HEK293 (cell line): ENCODE data around the gene R3HDM2.

Experiments used
- CTCF ChIA-PET: fragments of 350-600 bp; formaldehyde crosslinking; extraction: SDS; loops from one replicate; lab custom pipeline; 2021; ENCODE audit warnings: antibody characterized with exemption; lab: Yijun Ruan, JAX
- POLR2A ChIA-PET: fragments of 300-600 bp; formaldehyde crosslinking; extraction: SDS; loops from one replicate; lab custom pipeline; 2020; ENCODE audit warnings: antibody characterized with exemption, inconsistent platforms; lab: Yijun Ruan, JAX
- H3K27ac ChIP-seq: fragments of 200-500 bp; sonication (Bioruptor generic); 2 replicates; pipeline ENCODE4 v1.5.1; 2014; ENCODE audit warnings: low read depth, low read length, control low read depth, inconsistent platforms; ENCODE audit errors: extremely low read depth
- H3K36me3 ChIP-seq, 2 experiments: fragments of 200-500 bp in 1 of 2; sonication (Bioruptor generic) in 1 of 2; 1 replicate in 1 of 2; 2 replicates in 1 of 2; pipeline ENCODE4 v1.5.1; 2014 to 2017; ENCODE audit warnings: inconsistent platforms in 2 of 2, low read length in 2 of 2; ENCODE audit not compliant: control insufficient read depth in 2 of 2, insufficient read depth in 1 of 2
- H3K4me1 ChIP-seq: fragments of 200-500 bp; sonication (Bioruptor generic); 2 replicates; pipeline ENCODE4 v1.5.1; 2014; ENCODE audit warnings: mild to moderate bottlenecking, low read length, inconsistent platforms; ENCODE audit not compliant: control insufficient read depth, insufficient read depth
- H3K4me3 ChIP-seq: 2 replicates; pipeline ENCODE4 v1.5.1; 2011; ENCODE audit warnings: low read depth, mild to moderate bottlenecking, control low read depth, low read length, moderate library complexity
- H3K9me3 ChIP-seq: fragments of 200-500 bp; sonication (Bioruptor generic); 2 replicates; pipeline ENCODE4 v1.5.1; 2014; ENCODE audit warnings: low read depth, low read length, inconsistent platforms; ENCODE audit not compliant: control insufficient read depth, insufficient read depth
- GLI2 ChIP-seq: fragments of 450-650 bp; formaldehyde crosslinking; IDR thresholded peaks from 2 replicates; pipeline ENCODE4; 2017; ENCODE audit warnings: missing biosample characterization, missing genetic modification characterization, low read depth, borderline replicate concordance
- KLF1 ChIP-seq: fragments of 450-650 bp; formaldehyde crosslinking; IDR thresholded peaks from 2 replicates; pipeline ENCODE4 v1.5.1; 2016; ENCODE audit warnings: missing biosample characterization, missing genetic modification characterization
- YY2 ChIP-seq: fragments of 450-650 bp; formaldehyde crosslinking; IDR thresholded peaks from 2 replicates; pipeline ENCODE4 v1.5.1; 2016; ENCODE audit warnings: missing biosample characterization, missing genetic modification characterization
- ZBTB1 ChIP-seq: fragments of 450-650 bp; formaldehyde crosslinking; IDR thresholded peaks from 2 replicates; pipeline ENCODE4 v1.5.1; 2016; ENCODE audit warnings: missing biosample characterization, missing genetic modification characterization
- ZBTB48 ChIP-seq: fragments of 450-650 bp; formaldehyde crosslinking; IDR thresholded peaks from 2 replicates; pipeline ENCODE4 v1.5.1; 2016; ENCODE audit warnings: missing biosample characterization, missing genetic modification characterization
- ZNF169 ChIP-seq: fragments of 450-650 bp; formaldehyde crosslinking; IDR thresholded peaks from 2 replicates; pipeline ENCODE4 v1.5.1; 2016; ENCODE audit warnings: missing biosample characterization, missing genetic modification characterization
- ZNF2 ChIP-seq: fragments of 450-650 bp; formaldehyde crosslinking; IDR thresholded peaks from 2 replicates; pipeline ENCODE4 v1.5.1; 2016; ENCODE audit warnings: missing biosample characterization, missing genetic modification characterization
- ZNF24 ChIP-seq: fragments of 450-650 bp; formaldehyde crosslinking; IDR thresholded peaks from 2 replicates; pipeline ENCODE4 v1.5.1; 2016; ENCODE audit warnings: missing biosample characterization, missing genetic modification characterization
- ZNF248 ChIP-seq: fragments of 450-650 bp; formaldehyde crosslinking; IDR thresholded peaks from 2 replicates; pipeline ENCODE4 v1.5.1; 2017; ENCODE audit warnings: missing biosample characterization, missing genetic modification characterization
- ZNF529 ChIP-seq: fragments of 450-650 bp; formaldehyde crosslinking; IDR thresholded peaks from 2 replicates; pipeline ENCODE4 v1.5.1; 2017; ENCODE audit warnings: missing genetic modification characterization, missing biosample characterization; ENCODE audit not compliant: insufficient replicate concordance
- ZNF548 ChIP-seq: fragments of 450-650 bp; formaldehyde crosslinking; IDR thresholded peaks from 2 replicates; pipeline ENCODE4 v1.5.1; 2016; ENCODE audit warnings: missing biosample characterization, missing genetic modification characterization
- ZNF558 ChIP-seq: fragments of 450-650 bp; formaldehyde crosslinking; IDR thresholded peaks from 2 replicates; pipeline ENCODE4 v1.5.1; 2016; ENCODE audit warnings: missing biosample characterization, missing genetic modification characterization
- ZNF621 ChIP-seq: fragments of 450-650 bp; formaldehyde crosslinking; IDR thresholded peaks from 2 replicates; pipeline ENCODE4 v1.5.1; 2017; ENCODE audit warnings: missing biosample characterization, missing genetic modification characterization
- ZNF624 ChIP-seq: fragments of 450-650 bp; formaldehyde crosslinking; IDR thresholded peaks from 2 replicates; pipeline ENCODE4 v1.5.1; 2017; ENCODE audit warnings: missing biosample characterization, missing genetic modification characterization
- ZXDB ChIP-seq: fragments of 450-650 bp; formaldehyde crosslinking; IDR thresholded peaks from 2 replicates; pipeline ENCODE4 v1.5.1; 2016; ENCODE audit warnings: missing biosample characterization, missing genetic modification characterization
- TF ChIP-seq, protein P1 (sequence below): fragments of 450-650 bp; formaldehyde crosslinking; IDR thresholded peaks from 2 replicates; pipeline ENCODE4 v1.5.1; 2017; ENCODE audit warnings: missing biosample characterization, missing genetic modification characterization
- TF ChIP-seq, protein P2 (sequence below): fragments of 450-650 bp; formaldehyde crosslinking; IDR thresholded peaks from 2 replicates; pipeline ENCODE4 v1.5.1; 2016; ENCODE audit warnings: missing biosample characterization, missing genetic modification characterization
- TF ChIP-seq, protein P3 (sequence below): fragments of 450-650 bp; formaldehyde crosslinking; IDR thresholded peaks from 2 replicates; pipeline ENCODE4 v1.5.1; 2016; ENCODE audit warnings: missing biosample characterization, missing genetic modification characterization
- TF ChIP-seq, protein P4 (sequence below): fragments of 450-650 bp; formaldehyde crosslinking; IDR thresholded peaks from 2 replicates; pipeline ENCODE4 v1.5.1; 2016; ENCODE audit warnings: missing biosample characterization, missing genetic modification characterization

R3HDM2 gene

DNA sequence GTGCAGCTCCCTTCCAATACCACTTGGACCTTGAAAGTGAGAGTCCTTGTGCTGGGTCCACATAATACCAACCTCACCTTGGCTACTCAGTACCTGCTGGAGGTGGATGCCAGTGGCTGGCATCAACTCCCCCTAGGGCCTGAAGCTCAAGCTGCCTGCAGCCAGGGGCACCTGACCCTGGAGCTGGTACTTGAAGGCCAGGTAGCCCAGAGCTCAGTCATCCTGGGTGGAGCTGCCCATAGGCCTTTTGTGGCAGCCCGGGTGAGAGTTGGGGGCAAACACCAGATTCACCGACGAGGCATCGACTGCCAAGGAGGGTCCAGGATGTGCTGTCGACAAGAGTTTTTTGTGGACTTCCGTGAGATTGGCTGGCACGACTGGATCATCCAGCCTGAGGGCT is 18.5 kb upstream of the R3HDM2 start (continued):
- TF ChIP-seq, protein P1, sequence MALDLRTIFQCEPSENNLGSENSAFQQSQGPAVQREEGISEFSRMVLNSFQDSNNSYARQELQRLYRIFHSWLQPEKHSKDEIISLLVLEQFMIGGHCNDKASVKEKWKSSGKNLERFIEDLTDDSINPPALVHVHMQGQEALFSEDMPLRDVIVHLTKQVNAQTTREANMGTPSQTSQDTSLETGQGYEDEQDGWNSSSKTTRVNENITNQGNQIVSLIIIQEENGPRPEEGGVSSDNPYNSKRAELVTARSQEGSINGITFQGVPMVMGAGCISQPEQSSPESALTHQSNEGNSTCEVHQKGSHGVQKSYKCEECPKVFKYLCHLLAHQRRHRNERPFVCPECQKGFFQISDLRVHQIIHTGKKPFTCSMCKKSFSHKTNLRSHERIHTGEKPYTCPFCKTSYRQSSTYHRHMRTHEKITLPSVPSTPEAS (tag by site-specific recombination): no peak
- TF ChIP-seq KLF1 (tag by site-specific recombination) (no peak), ZXDB (tag by site-specific recombination) (no peak), ZNF248 (tag by site-specific recombination) (no peak), ZNF2 (tag by site-specific recombination) (no peak)
- TF ChIP-seq, protein P2, sequence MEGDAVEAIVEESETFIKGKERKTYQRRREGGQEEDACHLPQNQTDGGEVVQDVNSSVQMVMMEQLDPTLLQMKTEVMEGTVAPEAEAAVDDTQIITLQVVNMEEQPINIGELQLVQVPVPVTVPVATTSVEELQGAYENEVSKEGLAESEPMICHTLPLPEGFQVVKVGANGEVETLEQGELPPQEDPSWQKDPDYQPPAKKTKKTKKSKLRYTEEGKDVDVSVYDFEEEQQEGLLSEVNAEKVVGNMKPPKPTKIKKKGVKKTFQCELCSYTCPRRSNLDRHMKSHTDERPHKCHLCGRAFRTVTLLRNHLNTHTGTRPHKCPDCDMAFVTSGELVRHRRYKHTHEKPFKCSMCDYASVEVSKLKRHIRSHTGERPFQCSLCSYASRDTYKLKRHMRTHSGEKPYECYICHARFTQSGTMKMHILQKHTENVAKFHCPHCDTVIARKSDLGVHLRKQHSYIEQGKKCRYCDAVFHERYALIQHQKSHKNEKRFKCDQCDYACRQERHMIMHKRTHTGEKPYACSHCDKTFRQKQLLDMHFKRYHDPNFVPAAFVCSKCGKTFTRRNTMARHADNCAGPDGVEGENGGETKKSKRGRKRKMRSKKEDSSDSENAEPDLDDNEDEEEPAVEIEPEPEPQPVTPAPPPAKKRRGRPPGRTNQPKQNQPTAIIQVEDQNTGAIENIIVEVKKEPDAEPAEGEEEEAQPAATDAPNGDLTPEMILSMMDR (tag by site-specific recombination): no peak

DNA sequence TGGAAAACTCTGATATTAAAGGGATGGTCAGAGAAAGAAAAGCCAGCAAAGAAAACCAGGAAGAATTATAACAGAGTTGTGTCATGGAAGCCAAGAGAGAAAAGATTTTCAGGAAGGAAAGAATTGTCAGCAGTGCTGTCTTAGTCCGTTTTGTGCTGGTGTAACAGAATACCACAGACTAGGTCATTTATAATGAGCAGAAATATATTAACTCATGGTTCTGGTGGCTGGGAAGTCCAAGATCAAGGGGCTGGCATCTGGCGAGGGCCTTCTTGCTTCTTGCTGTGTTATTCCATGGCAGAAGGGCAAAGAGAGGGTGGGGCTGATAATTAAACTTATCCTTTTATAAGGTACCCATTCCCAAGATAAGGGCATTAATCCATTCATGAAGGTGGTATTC is 17.8 kb upstream of the R3HDM2 start:
- Histone ChIP-seq H3K4me3 (no peak overlapping the region), H3K9me3 (no peaks in the 10 kb centered on the region), H3K36me3 (no peaks in the 10 kb centered on the region), H3K27ac (no peak overlapping the region), H3K4me1 (0 out of 2 replicates have a peak, but pooled peaks cover 3% of the 10 kb centered on the region)
- POLR2A ChIA-PET: no interaction called here
- CTCF ChIA-PET: interaction anchor here (0.6 to 9.7 kb wide), 6 partner anchors 10 to 234 kb away, joined by 3 to 219 read pairs (median 4); partner anchors contain the start of gene GLI1
- TF ChIP-seq ZBTB1 (no peak), ZNF24 (tag by site-specific recombination) (no peak), ZNF558 (tag by site-specific recombination) (no peak), ZNF169 (tag by site-specific recombination) (no peak), ZBTB48 (no peak), GLI2 (no peak), ZNF624 (tag by site-specific recombination) (no peak), ZNF548 (tag by site-specific recombination) (no peak), ZNF529 (no peak), ZNF621 (tag by site-specific recombination) (no peak), YY2 (tag by site-specific recombination) (no peak)
- TF ChIP-seq, protein P3, sequence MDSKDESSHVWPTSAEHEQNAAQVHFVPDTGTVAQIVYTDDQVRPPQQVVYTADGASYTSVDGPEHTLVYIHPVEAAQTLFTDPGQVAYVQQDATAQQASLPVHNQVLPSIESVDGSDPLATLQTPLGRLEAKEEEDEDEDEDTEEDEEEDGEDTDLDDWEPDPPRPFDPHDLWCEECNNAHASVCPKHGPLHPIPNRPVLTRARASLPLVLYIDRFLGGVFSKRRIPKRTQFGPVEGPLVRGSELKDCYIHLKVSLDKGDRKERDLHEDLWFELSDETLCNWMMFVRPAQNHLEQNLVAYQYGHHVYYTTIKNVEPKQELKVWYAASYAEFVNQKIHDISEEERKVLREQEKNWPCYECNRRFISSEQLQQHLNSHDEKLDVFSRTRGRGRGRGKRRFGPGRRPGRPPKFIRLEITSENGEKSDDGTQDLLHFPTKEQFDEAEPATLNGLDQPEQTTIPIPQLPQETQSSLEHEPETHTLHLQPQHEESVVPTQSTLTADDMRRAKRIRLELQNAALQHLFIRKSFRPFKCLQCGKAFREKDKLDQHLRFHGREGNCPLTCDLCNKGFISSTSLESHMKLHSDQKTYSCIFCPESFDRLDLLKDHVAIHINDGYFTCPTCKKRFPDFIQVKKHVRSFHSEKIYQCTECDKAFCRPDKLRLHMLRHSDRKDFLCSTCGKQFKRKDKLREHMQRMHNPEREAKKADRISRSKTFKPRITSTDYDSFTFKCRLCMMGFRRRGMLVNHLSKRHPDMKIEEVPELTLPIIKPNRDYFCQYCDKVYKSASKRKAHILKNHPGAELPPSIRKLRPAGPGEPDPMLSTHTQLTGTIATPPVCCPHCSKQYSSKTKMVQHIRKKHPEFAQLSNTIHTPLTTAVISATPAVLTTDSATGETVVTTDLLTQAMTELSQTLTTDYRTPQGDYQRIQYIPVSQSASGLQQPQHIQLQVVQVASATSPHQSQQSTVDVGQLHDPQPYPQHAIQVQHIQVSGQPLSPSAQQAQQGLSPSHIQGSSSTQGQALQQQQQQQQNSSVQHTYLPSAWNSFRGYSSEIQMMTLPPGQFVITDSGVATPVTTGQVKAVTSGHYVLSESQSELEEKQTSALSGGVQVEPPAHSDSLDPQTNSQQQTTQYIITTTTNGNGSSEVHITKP: no peak
- TF ChIP-seq, protein P2 (tag by site-specific recombination): no peak
- TF ChIP-seq, protein P4, sequence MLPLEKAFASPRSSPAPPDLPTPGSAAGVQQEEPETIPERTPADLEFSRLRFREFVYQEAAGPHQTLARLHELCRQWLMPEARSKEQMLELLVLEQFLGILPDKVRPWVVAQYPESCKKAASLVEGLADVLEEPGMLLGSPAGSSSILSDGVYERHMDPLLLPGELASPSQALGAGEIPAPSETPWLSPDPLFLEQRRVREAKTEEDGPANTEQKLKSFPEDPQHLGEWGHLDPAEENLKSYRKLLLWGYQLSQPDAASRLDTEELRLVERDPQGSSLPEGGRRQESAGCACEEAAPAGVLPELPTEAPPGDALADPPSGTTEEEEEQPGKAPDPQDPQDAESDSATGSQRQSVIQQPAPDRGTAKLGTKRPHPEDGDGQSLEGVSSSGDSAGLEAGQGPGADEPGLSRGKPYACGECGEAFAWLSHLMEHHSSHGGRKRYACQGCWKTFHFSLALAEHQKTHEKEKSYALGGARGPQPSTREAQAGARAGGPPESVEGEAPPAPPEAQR (tag by site-specific recombination): no peak
